Ishikawa (cell line): Measurements from ENCODE around the gene KRTAP9-8.
A peak's percentile ranks its signal among the peaks of the same experiment; 100 is the strongest.

Source experiments
- CEBPB ChIP-seq: IDR thresholded peaks from 2 replicates; pipeline ENCODE4 v1.6.1; 2012
- CREB1 ChIP-seq: IDR thresholded peaks from 2 replicates; pipeline ENCODE4 v1.6.1; 2012; ENCODE audit warnings: low read depth
- EGR1 ChIP-seq: IDR thresholded peaks from 2 replicates; pipeline ENCODE4 v1.6.1; 2012
- EP300 ChIP-seq: IDR thresholded peaks from 2 replicates; pipeline ENCODE4 v1.6.1; 2012; ENCODE audit warnings: borderline replicate concordance
- FOXM1 ChIP-seq: IDR thresholded peaks from 2 replicates; pipeline ENCODE4 v1.6.1; 2012; ENCODE audit warnings: low read depth, borderline replicate concordance
- MAX ChIP-seq: IDR thresholded peaks from 2 replicates; pipeline ENCODE4 v1.6.1; 2012
- NFIC ChIP-seq: IDR thresholded peaks from 2 replicates; pipeline ENCODE4 v1.6.1; 2012
- RAD21 ChIP-seq: IDR thresholded peaks from 2 replicates; pipeline ENCODE4 v1.6.1; 2012; ENCODE audit warnings: low read depth
- TAF1 ChIP-seq: IDR thresholded peaks from 2 replicates; pipeline ENCODE4 v1.6.1; 2012; ENCODE audit warnings: low read depth, mild to moderate bottlenecking
- TCF12 ChIP-seq: IDR thresholded peaks from 2 replicates; pipeline ENCODE4 v1.6.1; 2012; ENCODE audit warnings: low read depth
- TEAD4 ChIP-seq: IDR thresholded peaks from 2 replicates; pipeline ENCODE4 v1.6.1; 2012
- USF1 ChIP-seq: IDR thresholded peaks from 2 replicates; pipeline ENCODE4 v1.6.1; 2012
- YY1 ChIP-seq: IDR thresholded peaks from 2 replicates; pipeline ENCODE4 v1.6.1; 2012; ENCODE audit warnings: low read depth
- ZBTB7A ChIP-seq: IDR thresholded peaks from 2 replicates; pipeline ENCODE4 v1.6.1; 2012; ENCODE audit warnings: low read depth
- TF ChIP-seq, protein P1 (sequence below): IDR thresholded peaks from 2 replicates; pipeline ENCODE4 v1.6.1; 2012; ENCODE audit warnings: low read depth, mild to moderate bottlenecking

The KRTAP9-8 gene

DNA sequence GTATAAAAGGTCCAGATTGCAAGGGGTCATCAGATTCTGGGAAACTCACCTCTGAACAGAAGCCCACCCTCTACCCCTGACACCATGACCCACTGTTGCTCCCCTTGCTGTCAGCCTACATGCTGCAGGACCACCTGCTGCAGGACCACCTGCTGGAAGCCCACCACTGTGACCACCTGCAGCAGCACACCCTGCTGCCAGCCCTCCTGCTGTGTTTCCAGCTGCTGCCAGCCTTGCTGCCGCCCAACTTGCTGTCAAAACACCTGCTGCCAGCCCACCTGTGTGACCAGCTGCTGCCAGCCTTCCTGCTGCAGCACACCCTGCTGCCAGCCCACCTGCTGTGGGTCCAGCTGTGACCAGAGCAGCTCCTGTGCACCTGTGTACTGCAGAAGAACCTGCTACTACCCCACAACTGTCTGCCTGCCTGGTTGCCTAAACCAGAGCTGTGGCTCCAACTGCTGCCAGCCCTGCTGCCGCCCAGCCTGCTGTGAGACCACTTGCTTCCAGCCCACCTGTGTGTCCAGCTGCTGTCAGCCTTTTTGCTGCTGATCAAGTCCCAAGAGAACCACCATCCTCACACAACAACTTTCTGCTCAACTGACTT is 11.9 kb downstream of the KRTAP9-8 start, which contains the start of gene KRTAP9-4:
Gene KRTAP9-4 (plus strand): TSS at position 51 of the 604 bp plus-strand sequence. CDS start 34 bp downstream, at position 85.
- TF ChIP-seq EP300 (peak; percentile 11; the same call in 1 of the 2 replicates), TCF12 (peak; percentile 96), NFIC (0 out of 2 replicates have a peak, but pooled peaks have one; percentile 7)

- TF ChIP-seq TEAD4 (no peak), TAF1 (no peak), RAD21 (no peak), YY1 (no peak), USF1 (no peak), ZBTB7A (no peak), MAX (no peak), CREB1 (no peak), CEBPB (no peak), EGR1 (no peak)
- TF ChIP-seq, protein P1, sequence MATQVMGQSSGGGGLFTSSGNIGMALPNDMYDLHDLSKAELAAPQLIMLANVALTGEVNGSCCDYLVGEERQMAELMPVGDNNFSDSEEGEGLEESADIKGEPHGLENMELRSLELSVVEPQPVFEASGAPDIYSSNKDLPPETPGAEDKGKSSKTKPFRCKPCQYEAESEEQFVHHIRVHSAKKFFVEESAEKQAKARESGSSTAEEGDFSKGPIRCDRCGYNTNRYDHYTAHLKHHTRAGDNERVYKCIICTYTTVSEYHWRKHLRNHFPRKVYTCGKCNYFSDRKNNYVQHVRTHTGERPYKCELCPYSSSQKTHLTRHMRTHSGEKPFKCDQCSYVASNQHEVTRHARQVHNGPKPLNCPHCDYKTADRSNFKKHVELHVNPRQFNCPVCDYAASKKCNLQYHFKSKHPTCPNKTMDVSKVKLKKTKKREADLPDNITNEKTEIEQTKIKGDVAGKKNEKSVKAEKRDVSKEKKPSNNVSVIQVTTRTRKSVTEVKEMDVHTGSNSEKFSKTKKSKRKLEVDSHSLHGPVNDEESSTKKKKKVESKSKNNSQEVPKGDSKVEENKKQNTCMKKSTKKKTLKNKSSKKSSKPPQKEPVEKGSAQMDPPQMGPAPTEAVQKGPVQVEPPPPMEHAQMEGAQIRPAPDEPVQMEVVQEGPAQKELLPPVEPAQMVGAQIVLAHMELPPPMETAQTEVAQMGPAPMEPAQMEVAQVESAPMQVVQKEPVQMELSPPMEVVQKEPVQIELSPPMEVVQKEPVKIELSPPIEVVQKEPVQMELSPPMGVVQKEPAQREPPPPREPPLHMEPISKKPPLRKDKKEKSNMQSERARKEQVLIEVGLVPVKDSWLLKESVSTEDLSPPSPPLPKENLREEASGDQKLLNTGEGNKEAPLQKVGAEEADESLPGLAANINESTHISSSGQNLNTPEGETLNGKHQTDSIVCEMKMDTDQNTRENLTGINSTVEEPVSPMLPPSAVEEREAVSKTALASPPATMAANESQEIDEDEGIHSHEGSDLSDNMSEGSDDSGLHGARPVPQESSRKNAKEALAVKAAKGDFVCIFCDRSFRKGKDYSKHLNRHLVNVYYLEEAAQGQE, result no peak
Measured at GRCh38 chr17:41251261-41251660, 13.5 kb downstream of the KRTAP9-8 start.

DNA sequence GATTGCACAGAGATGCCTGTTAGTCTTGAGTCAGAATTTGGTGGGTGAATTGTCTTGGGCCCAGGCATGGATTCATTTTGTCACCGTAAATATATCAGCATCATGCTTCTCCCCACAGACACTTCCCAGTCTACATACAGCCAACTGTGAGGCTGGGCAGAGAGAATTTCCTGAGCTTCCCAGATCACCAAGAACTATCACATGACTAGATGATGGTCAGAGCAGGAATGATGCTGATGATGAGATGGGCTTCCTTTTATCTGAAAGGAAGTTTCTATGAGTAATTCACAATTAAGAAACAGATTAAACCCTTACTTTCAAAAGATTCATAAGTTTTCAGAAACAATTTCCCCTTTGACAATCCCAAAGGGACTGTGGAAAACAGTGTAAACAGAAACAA is 17.1 kb downstream of the KRTAP9-8 start:
- TF ChIP-seq MAX (no peak), YY1 (no peak), TEAD4 (no peak), CEBPB (no peak), RAD21 (no peak), USF1 (no peak), ZBTB7A (no peak), TCF12 (no peak), FOXM1 (no peak), TAF1 (no peak), CREB1 (no peak), EGR1 (no peak), NFIC (no peak), EP300 (no peak)
- TF ChIP-seq, protein P1, result no peak

DNA sequence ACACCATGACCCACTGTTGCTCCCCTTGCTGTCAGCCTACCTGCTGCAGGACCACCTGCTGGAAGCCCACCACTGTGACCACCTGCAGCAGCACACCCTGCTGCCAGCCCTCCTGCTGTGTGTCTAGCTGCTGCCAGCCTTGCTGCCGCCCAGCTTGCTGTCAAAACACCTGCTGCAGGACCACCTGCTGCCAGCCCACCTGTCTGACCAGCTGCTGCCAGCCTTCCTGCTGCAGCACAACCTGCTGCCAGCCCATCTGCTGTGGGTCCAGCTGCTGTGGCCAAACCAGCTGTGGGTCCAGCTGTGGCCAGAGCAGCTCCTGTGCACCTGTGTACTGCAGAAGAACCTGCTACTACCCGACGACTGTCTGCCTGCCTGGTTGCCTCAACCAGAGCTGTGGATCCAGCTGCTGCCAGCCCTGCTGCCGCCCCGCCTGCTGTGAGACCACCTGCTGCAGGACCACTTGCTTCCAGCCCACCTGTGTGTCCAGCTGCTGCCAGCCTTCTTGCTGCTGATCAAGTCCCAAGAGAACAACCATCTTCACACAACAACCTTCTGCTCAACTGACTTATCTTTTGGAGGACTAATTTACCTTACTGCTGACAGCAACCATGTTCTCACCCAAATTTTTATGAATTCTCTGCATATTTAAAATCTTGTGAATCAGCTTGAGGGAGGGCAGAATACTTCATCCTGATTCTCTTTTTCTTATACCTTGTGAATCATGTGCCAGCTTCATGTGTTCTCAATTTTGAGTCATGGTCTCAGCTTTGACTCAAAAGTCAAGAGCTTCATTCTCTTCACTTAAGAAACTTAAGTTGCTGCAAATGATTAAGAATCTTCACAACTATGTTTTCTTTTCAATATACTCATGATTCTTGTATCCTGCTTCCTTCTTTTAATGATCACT is 17.8 kb downstream of the KRTAP9-8 start, which contains the start of gene KRTAP9-9:
Gene KRTAP9-9 (plus strand): TSS at position 4 of the 910 bp plus-strand sequence.
- peak; percentile 61; the same call in 1 of the 2 replicates for TF ChIP-seq TCF12

DNA sequence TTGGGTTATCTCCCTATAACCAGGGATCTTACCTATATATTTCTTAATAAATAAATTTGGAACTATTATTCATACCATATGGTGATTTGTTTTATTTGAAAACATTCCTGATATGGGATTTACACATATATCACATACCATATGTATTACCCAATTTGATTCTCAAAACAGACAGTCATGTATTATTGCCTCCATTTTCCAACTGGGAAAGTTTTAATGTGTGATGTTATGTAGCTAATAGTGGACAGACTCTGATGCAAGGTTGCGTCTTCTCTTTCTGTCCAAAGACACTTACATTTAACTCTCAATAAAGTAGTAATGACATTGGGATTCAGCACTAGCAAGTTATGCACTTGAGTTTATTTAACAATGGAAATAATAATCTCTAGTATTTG is 18.5 kb downstream of the KRTAP9-8 start:
- TF ChIP-seq EGR1, result no peak
- TF ChIP-seq MAX, result no peak
- TF ChIP-seq TAF1, result no peak
- TF ChIP-seq TCF12, result no peak

DNA sequence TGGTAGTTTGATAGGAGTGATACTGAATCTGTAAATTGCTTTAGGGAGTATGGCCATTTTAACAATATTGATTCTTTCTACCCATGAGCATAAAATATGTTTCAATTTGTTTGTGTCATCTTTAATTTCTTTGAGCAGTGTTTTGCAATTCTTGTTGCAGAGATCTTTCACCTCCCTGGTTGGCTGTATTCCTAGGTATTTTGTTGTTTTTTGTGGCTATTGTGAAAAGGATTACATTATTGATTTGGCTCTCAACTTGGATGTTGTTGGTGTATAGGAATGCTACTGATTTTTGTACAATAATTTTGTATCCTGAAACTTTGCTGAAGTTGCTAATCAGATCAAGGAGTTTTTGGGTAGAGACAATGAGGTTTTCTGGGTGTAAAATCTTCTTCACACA is 20.6 kb downstream of the KRTAP9-8 start:
- TF ChIP-seq EP300, result no peak
- no peak for TF ChIP-seq TAF1
- no peak for TF ChIP-seq FOXM1
- TF ChIP-seq TEAD4, result no peak
- no peak for TF ChIP-seq RAD21
- no peak for TF ChIP-seq YY1
- TF ChIP-seq CREB1, result no peak
- no peak for TF ChIP-seq MAX
- TF ChIP-seq TCF12, result no peak
- TF ChIP-seq, protein P1, result no peak
- TF ChIP-seq CEBPB, result no peak
- no peak for TF ChIP-seq USF1
- no peak for TF ChIP-seq ZBTB7A
- TF ChIP-seq NFIC, result no peak
- TF ChIP-seq EGR1, result no peak
